Testis (tissue), 3 donors: ENCODE measurements around the gene GALNT7. TPM values are rescaled to one million over a fixed set of nuclear protein-coding genes. Genes with fewer than 3 reads are reported as not detected.

ENCODE experiments used
- DNase-seq: peaks from one replicate; pipeline ENCODE4 v3.0.0-alpha.2; 2019
- H3K27ac ChIP-seq, 2 donors: fragments of 200-600 bp; sonication (generic); one replicate each; pipeline ENCODE4 v1.5.1; 2019
- H3K27me3 ChIP-seq: fragments of 200-600 bp; sonication (generic); one replicate; pipeline ENCODE4 v1.5.1; 2019
- H3K36me3 ChIP-seq: fragments of 200-600 bp; sonication (generic); one replicate; pipeline ENCODE4 v1.5.1; 2017; ENCODE audit warnings: low read depth; ENCODE audit errors: missing control alignments
- H3K4me1 ChIP-seq: fragments of 200-600 bp; sonication (generic); one replicate; pipeline ENCODE4 v1.5.1; 2019
- H3K4me3 ChIP-seq, 2 donors: fragments of 200-600 bp; sonication (generic); one replicate each; pipeline ENCODE4 v1.5.1; 2017 to 2019
- H3K9me3 ChIP-seq: fragments of 200-600 bp; sonication (generic); one replicate; pipeline ENCODE4 v1.5.1; 2017
- CTCF ChIP-seq, 3 experiments: fragments of 450-650 bp in 2 of 3; fragments of 200-600 bp in 1 of 3; sonication (generic) in 1 of 3; IDR thresholded peaks; one replicate each; pipeline ENCODE4 v1.5.1; 2016 to 2019; ENCODE audit warnings: antibody characterized with exemption in 3 of 3, mild to moderate bottlenecking in 2 of 3, moderate library complexity in 1 of 3
- POLR2A ChIP-seq: fragments of 450-650 bp; IDR thresholded peaks from one replicate; pipeline ENCODE4 v1.6.1; 2017; ENCODE audit warnings: antibody characterized with exemption, mild to moderate bottlenecking, moderate library complexity
- WGBS, 2 donors: methylation state at CpG; one replicate each; pipeline ENCODE4 v1.1.5; 2018; 5-methylcytosine and 5-hydroxymethylcytosine counted together
- intact Hi-C: fragments of 100-400 bp; cut with DNase I; formaldehyde crosslinking; loops from one replicate; pipeline ENCODE4 v1.15.1; 2023; ENCODE audit warnings: low total_unique reads
- polyA plus RNA-seq: library from polyadenylated mRNA; stranded (reverse); fragments of 350-450 nt; fragmentation: Illumina TruSeq; extraction: RNeasy Lipid Tissue Mini Kit (QIAGEN cat#74804); gene quantifications from one replicate; pipeline ENCODE4 v1.2.3, GENCODE V29; 2014; ENCODE audit warnings: low read depth, low replicate concordance; ENCODE audit not compliant: insufficient read depth
- total RNA-seq, 2 donors: library from RNA; depleted of rRNA; stranded (reverse); fragments of >200 nt; gene quantifications; one replicate each; pipeline ENCODE4 v1.2.3, GENCODE V29; 2016

The GALNT7 gene
- total and polyA plus RNA-seq, 3 donors from 2014 or later = 18.0 to 32.0 (median 28.8) TPM

GRCh38 chr4:173230062-173230461 is 61.5 kb downstream of the GALNT7 start:
- no peak overlapping the region for H3K27ac ChIP-seq
- no peak for DNase-seq
- TF ChIP-seq POLR2A = no peak
- TF ChIP-seq CTCF (IDR thresholded peaks at IDR 0.05) = no peak
- H3K4me1 ChIP-seq = no peaks in the 10 kb centered on the region
- no peaks in the 10 kb centered on the region for H3K9me3 ChIP-seq
- H3K36me3 ChIP-seq = no peaks in the 10 kb centered on the region
- intact Hi-C loops = no loop called here
- H3K27me3 ChIP-seq = no peaks in the 10 kb centered on the region
- H3K4me3 ChIP-seq = no peak overlapping the region

GRCh38 chr4:173231916-173232315 is 63.3 kb downstream of the GALNT7 start:
- Histone ChIP-seq H3K27ac (no peak overlapping the region), H3K9me3 (no peaks in the 10 kb centered on the region), H3K36me3 (no peaks in the 10 kb centered on the region), H3K4me1 (peaks cover 10% of the 10 kb centered on the region), H3K27me3 (no peaks in the 10 kb centered on the region), H3K4me3 (no peak overlapping the region)
- no peak for DNase-seq
- WGBS, 2 donors = 53 to 56% methylated on average over 1 of the region's 1 CpG
- TF ChIP-seq CTCF (IDR thresholded peaks at IDR 0.05) (no peak), POLR2A (no peak)
- intact Hi-C loops = no loop called here

GRCh38 chr4:173233857-173234256 is 65.2 kb downstream of the GALNT7 start:
- no peaks in the 10 kb centered on the region for H3K27me3 ChIP-seq
- no peaks in the 10 kb centered on the region for H3K9me3 ChIP-seq
- peaks cover 25% of the 10 kb centered on the region for H3K4me1 ChIP-seq
- WGBS, 2 donors = 90 to 94% methylated on average over 5 of the region's 5 CpGs
- intact Hi-C loops = no loop called here
- no peak overlapping the region for H3K4me3 ChIP-seq
- DNase-seq = no peak
- no peaks in the 10 kb centered on the region for H3K36me3 ChIP-seq
- no peak overlapping the region for H3K27ac ChIP-seq
- TF ChIP-seq CTCF (IDR thresholded peaks at IDR 0.05) (no peak), POLR2A (no peak)

- Histone ChIP-seq H3K4me3 (no peak overlapping the region), H3K4me1 (peaks cover 25% of the 10 kb centered on the region), H3K27me3 (no peaks in the 10 kb centered on the region), H3K9me3 (no peaks in the 10 kb centered on the region), H3K27ac (no peak overlapping the region), H3K36me3 (no peaks in the 10 kb centered on the region)
- no peak for DNase-seq
- intact Hi-C loops = no loop called here
- TF ChIP-seq POLR2A (no peak), CTCF (IDR thresholded peaks at IDR 0.05) (no peak)
- WGBS, 2 donors = 93 to 94% methylated on average over 3 of the region's 3 CpGs
Measured at GRCh38 chr4:173235050-173235449, 66.4 kb downstream of the GALNT7 start.

- H3K4me3 ChIP-seq = no peak overlapping the region
- H3K36me3 ChIP-seq = no peaks in the 10 kb centered on the region
- intact Hi-C loops = no loop called here
- H3K4me1 ChIP-seq = peaks cover 25% of the 10 kb centered on the region
- no peak for TF ChIP-seq CTCF (IDR thresholded peaks at IDR 0.05)
- TF ChIP-seq POLR2A = no peak
- no peaks in the 10 kb centered on the region for H3K27me3 ChIP-seq
- DNase-seq = no peak
- WGBS, 2 donors = 63 to 66% methylated on average over 3 of the region's 3 CpGs
- H3K9me3 ChIP-seq = no peaks in the 10 kb centered on the region
- no peak overlapping the region for H3K27ac ChIP-seq
Measured at GRCh38 chr4:173236301-173236700, 67.7 kb downstream of the GALNT7 start.
